GM21529 (cell line): ENCODE results near the gene CDC42BPB.
"Not testable (repeated sequence)": the region's sequence is repeated elsewhere in the genome, so short reads cannot be mapped to it uniquely, and the experiment has no call there.

Experiments
- ATAC-seq: cut with Tn5 transposase; IDR thresholded peaks from one replicate; pipeline ENCODE4 v1.9.1; 2021; ENCODE audit not compliant: unreplicated experiment

The CDC42BPB gene

GRCh38 chr14:103056322-103057027 lies 874 bp downstream of the CDC42BPB start:
- ATAC-seq, result no peak

DNA sequence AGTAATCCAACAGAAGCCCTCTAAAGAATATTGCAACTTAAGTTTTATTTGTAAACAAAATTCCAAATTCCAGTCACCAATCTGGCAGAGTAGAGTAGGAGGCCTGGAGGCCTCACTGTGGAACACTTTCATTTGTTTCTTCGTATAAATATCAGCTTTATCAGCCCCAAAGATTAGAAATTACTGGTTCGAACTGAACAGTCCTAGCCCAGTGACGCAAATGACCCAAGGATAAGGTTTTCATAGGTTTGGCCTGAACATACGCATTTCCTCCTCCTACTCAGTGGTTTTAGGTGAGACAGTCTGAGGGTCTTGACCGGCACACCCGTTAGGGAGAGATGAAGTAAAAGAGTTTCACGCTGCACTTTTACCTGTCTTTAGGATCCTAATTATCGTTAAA lies 1.7 kb downstream of the CDC42BPB start:
- ATAC-seq, result no peak

DNA sequence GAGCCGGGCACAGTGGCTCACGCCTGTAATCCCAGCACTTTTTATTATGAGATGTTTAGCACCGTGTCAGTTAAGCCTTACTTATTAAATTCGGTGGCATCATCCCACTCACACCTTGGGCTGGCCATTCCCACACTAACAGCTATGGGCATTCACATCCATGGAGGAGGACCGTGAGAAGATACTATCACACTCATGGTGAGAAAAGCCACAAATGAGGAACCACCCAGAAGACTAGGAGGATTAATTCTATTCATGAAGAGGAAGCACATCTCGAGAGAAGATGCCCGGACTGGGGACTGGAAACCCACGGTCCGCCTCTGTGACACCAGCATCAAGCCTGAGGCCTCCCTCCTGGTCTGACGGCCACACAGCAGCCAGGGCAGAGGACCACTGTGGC lies 4.9 kb downstream of the CDC42BPB start:
- no peak for ATAC-seq

GRCh38 chr14:103050935-103051334 lies 6.4 kb downstream of the CDC42BPB start:
- no peak for ATAC-seq

DNA sequence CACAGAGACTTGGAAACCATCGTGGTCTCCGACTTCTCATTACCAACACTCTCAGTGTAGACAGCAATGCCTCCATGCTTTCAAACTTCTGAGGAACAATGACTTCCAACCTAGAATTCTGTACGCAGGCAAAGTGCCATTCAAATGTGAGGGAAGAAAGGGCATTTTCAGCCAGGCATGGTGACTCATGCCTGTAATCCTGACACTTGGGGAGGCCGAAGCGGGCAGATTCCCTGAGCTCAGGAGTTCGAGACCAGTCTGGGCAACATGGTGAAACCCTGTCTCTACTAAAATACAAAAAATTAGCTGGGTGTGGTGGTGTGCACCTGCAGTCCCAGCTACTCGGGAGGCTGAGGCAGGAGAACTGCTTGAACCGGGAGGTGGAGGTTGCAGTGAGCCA lies 9.9 kb downstream of the CDC42BPB start:
- not testable (repeated sequence) for ATAC-seq

DNA sequence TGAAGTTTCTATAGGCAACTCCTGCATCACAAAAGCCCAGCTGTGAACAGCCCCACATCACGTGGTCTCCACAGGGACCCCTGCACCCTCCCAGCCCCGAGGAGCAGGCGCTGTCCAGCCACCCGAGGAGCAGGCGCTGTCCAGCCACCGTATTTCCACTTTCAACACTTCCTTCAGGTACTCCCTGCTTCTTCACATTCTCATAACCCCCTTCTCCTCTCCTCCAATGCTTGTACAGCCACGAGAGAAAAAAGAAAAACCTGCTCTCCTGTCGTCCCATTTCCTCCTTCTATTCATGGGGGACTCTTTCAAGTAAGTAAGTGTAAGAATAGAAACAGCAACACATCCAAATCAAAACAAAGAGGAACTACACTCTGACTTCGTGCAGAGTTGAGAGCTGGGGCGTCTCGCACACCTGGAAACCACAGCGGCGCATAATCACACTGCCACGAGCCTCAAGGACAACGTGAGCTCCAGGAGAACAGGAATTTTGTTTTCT lies 11.9 kb downstream of the CDC42BPB start:
- peak; percentile 68 for ATAC-seq

DNA sequence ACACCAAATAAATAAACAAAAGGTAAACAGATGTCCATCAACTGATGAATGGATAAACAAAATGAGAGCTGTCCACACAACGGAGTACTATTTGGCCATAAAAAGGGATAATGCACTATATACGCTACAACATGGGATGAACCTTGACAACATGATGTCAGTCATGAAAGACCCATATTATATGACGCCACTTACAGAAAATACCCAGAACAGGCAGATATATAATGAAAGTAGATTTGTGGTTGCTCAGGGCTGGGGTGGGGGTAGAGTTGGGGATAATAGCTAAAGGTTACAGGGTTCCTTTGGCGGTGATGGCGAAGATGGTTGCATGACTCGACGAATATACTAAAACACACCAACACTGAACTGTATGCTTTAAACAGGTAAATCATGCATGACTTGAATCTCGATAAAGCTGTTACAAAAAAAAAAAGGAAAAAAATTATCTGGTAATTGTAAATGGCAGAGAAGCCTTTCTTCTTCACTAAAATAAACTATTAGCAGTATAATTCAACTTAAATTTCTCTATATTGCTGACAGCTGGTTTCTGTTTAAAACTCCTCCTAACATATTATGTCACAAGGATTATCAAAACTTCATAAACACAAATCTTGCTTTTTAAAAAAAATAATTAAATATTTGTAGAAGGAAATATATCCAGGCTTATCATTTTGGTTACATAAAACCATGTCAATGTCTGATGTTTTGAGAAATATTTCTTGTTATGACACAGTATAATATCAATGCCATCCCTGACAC lies 13.9 kb downstream of the CDC42BPB start:
- ATAC-seq, result no peak

DNA sequence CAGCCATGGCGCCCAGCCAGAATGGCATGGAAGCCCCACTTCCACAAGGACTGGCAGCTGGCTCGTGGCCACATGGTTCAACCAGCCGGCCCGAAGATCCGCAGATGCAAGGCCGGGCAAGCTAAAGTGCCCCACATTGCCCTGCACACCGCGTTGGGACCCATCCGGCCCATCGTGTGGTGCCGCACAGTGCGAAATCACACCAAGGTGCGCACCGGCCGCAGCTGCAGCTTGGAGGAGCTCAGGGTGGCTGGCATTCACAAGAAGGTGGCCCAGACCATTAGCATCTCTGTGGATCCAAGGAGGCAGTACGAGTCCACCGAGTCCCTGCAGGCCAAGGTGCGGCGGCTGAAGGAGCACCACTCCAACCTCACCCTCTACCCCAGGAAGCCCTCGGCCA lies 15.9 kb downstream of the CDC42BPB start:
- ATAC-seq, result no peak

- no peak for ATAC-seq
These were observed 23.7 kb downstream of the CDC42BPB start for GRCh38 chr14:103033681-103034096.

GRCh38 chr14:103031956-103032355 lies 25.4 kb downstream of the CDC42BPB start:
- ATAC-seq, result no peak

DNA sequence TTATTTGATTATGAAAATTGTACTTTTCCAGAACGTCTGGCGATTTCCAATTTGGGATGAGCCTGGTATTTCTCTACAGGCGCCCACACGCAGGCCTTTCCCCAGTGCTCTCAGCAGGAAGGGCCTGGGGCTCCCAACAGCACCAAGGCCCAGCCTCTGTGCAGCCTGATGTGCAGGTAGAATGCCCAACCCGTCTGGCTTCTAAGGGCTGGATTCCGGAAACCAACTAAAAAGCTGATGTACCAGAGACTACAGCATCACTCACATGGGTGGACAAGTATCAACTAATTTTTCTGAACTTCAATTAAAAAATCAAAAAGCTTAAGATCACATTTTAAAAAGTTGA lies 25.8 kb downstream of the CDC42BPB start:
- ATAC-seq, result no peak

DNA sequence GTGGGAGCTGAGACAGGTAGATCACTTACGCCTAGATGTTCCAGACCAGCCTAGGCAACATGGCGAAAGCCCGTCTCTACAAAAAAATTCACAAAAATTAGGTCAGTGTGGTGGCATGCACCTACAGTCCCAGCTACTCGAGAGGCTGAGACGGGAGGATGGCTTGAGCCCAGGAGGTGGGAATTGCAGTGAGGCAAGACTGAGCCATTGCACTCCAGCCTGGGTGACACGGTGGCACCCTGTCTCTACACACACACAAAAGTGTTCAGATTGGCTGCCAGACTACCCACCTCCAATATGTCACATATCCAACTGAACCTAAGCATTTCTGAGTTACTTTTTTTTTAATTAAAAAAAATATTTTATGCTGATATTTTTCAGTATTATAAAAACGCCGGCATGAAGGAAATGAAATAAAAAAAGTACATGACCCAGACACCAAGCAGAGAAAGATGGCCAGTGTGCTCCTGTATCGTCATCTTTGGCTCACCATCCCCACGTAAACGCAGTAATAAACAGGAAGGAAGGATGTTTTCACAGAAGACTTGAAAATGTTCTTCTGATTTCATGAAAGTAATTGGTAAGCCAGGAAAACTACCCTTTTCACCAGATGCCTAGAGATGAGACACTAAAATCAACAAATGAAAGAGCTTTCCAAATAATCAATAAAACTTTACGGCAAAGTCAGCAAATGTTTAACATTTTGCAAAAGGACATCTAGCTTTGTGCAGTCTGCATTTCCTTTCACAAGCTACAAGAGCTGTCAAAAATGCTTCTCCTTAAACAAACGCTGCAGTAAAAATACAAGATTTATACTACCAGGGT lies 26.4 kb downstream of the CDC42BPB start:
- ATAC-seq, result no peak

DNA sequence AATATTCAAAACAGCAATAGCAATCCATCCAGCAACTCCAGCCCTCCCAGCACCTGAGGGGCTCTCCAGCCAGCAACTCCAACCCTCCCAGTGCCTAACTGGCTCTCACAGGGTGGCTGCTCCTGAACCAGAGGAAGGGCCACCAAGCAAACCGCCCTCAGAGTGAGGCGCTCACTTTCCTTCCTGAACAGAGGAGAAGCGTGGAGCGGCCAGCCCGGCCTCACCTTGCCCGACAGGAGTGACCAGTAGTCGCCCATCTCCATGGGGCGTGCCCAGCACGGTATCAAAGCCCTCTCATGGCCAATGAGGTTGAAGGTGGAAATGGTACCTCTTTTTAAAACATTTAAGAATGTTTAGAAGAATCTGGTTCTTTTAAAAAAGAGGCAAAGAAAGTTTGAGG lies 27.4 kb downstream of the CDC42BPB start:
- no peak for ATAC-seq

GRCh38 chr14:103028772-103029171 lies 28.6 kb downstream of the CDC42BPB start:
- no peak for ATAC-seq

DNA sequence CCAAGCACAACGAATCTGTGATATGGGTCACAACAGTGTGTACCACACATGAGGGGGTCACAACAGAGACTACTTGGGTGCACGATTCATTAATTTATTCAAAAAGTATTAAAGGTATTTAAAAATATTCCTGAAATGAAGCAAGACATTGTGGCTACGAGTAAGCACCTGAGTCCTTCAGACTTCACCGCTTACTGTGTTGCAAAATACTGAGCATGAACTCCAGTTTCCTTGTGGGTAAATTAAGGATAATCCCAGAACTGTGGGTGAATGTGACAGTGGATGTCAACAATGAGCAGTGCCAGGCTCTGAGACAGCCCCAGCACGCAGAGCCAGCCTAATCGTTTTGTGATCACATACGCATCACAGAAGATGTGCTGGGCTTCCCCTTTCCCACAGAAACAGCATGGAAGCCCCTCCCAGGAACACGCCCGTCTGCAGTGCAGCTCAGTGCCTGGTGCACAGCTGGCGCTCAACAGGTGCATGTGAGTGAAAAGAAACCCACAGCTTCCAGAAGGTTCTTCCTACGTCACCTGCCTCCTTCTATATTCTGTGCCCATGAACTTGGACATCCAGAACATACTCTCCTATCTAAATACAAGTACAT lies 29.1 kb downstream of the CDC42BPB start:
- ATAC-seq, result no peak

DNA sequence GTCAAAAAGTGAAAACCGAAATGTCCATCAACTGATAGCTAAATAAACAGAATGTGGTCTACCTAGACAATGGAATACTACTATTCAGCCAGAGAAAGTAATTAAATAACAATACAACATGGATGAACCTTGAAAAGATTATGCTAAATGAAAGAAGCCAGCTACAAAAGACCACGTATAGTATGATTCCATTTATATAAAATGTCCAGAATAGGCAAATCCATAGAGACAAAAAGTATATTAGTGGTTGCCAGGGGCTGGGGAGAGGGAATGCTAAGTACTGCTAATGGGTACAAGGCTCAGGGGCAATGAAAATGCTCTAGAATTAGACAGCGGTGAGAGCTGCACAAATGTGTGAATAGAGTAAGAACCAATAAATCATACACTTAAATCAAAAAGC lies 29.9 kb downstream of the CDC42BPB start:
- ATAC-seq, result no peak

- ATAC-seq, result no peak
These were observed 30.4 kb downstream of the CDC42BPB start for GRCh38 chr14:103026988-103027387.

GRCh38 chr14:103026196-103026595 lies 31.2 kb downstream of the CDC42BPB start:
- not testable (repeated sequence) for ATAC-seq

DNA sequence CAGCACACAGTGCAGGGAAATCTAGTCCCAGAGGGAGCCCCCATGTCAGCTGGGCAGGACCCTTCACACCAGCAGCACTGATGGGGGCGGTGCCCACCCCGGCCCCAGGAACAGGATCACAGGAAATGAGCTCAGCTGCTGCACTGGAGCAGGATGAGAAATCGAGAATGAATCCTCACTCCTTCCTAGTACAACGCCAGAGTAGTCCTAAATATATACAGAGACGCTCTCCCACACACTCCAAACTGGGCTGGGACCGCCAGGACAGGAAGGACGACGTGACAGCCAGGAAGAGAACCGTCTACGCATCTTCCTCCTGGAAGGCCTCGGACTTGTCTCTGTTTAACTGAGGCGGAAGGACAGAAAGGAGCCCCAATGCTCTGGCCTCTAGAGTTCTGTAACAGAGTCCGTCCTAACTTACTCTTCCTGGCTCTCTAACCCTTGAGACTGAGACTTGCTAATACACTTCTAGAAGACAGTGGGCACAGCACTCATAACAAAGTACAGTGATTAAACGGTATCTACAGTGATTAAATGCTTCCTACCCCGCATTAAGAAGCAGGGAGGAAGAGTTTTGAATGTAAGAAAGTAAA lies 33.4 kb downstream of the CDC42BPB start:
- ATAC-seq, result no peak

GRCh38 chr14:103022685-103023044 lies 34.7 kb downstream of the CDC42BPB start:
- ATAC-seq, result no peak
